Liver (tissue), 9 donors: ENCODE measurements around the gene LPP. TPM values are rescaled to one million over a fixed set of nuclear protein-coding genes. Genes with fewer than 3 reads are reported as not detected.

Experiments
- DNase-seq: peaks from one replicate; pipeline ENCODE4 v3.0.0-alpha.2; 2017; ENCODE audit warnings: low spot score
- H3K27ac ChIP-seq, 2 donors: one replicate each; pipeline ENCODE4 v1.7.0; 2013; ENCODE audit warnings: inconsistent platforms in 2 of 2, low read length in 2 of 2, control low read depth in 1 of 2, low read depth in 1 of 2, mild to moderate bottlenecking in 1 of 2
- H3K27me3 ChIP-seq, 4 donors: one replicate each; pipeline versions ENCODE4 v1.6.1 to v1.7.0; 2013; ENCODE audit warnings: low read length in 3 of 4, inconsistent platforms in 1 of 4, mild to moderate bottlenecking in 1 of 4, moderate library complexity in 1 of 4; ENCODE audit not compliant: control insufficient read depth in 4 of 4, insufficient read depth in 4 of 4
- H3K36me3 ChIP-seq, 4 donors: one replicate each; pipeline versions ENCODE4 v1.6.1 to v1.7.0; 2013; ENCODE audit warnings: low read length in 3 of 4, mild to moderate bottlenecking in 3 of 4, low read depth in 1 of 4, moderate library complexity in 1 of 4; ENCODE audit not compliant: control insufficient read depth in 4 of 4, insufficient read depth in 3 of 4
- H3K4me1 ChIP-seq, 4 donors: one replicate each; pipeline versions ENCODE4 v1.6.1 to v1.7.0; 2013; ENCODE audit warnings: low read length in 3 of 4, mild to moderate bottlenecking in 3 of 4, moderate library complexity in 1 of 4; ENCODE audit not compliant: control insufficient read depth in 4 of 4, insufficient read depth in 4 of 4
- H3K4me3 ChIP-seq, 3 donors: one replicate each; pipeline versions ENCODE4 v1.6.1 to v1.7.0; 2013; ENCODE audit warnings: low read length in 3 of 3, control low read depth in 1 of 3, low read depth in 1 of 3, mild to moderate bottlenecking in 1 of 3
- H3K9ac ChIP-seq, 2 donors: one replicate each; pipeline ENCODE4 v1.7.0; 2013; ENCODE audit warnings: low read length in 2 of 2, mild to moderate bottlenecking in 2 of 2, moderate library complexity in 2 of 2, control low read depth in 1 of 2, low read depth in 1 of 2
- H3K9me3 ChIP-seq, 4 donors: one replicate each; pipeline versions ENCODE4 v1.6.1 to v1.7.0; 2013; ENCODE audit warnings: low read length in 3 of 4; ENCODE audit not compliant: control insufficient read depth in 4 of 4
- CTCF ChIP-seq: fragments of 150-350 bp; IDR thresholded peaks from 2 replicates; pipeline ENCODE4 v1.5.1; 2017; ENCODE audit warnings: improper control_type of control experiment, low read depth, low read length; ENCODE audit not compliant: missing input control
- EGR1 ChIP-seq, 2 donors: IDR thresholded peaks; 2 replicates each; pipeline ENCODE4 v1.6.1; 2016 to 2018; ENCODE audit warnings: antibody characterized with exemption in 2 of 2, low read depth in 2 of 2
- FOXA1 ChIP-seq: IDR thresholded peaks from 2 replicates; pipeline ENCODE4 v1.6.1; 2016; ENCODE audit warnings: antibody characterized with exemption
- FOXA2 ChIP-seq: IDR thresholded peaks from 2 replicates; pipeline ENCODE4 v1.6.1; 2016; ENCODE audit warnings: antibody characterized with exemption
- GABPA ChIP-seq, 2 donors: IDR thresholded peaks in 1 of 2; conservative IDR thresholded peaks in 1 of 2; 2 replicates each; pipeline ENCODE4 v1.6.1; 2016; ENCODE audit warnings: antibody characterized with exemption in 2 of 2, mild to moderate bottlenecking in 1 of 2, moderate library complexity in 1 of 2
- HNF4A ChIP-seq, 2 donors: conservative IDR thresholded peaks; 2 replicates each; pipeline ENCODE4 v1.6.1; 2016; ENCODE audit warnings: antibody characterized with exemption in 2 of 2, mild to moderate bottlenecking in 2 of 2
- HNF4G ChIP-seq: IDR thresholded peaks from 2 replicates; pipeline ENCODE4 v1.6.1; 2016; ENCODE audit warnings: antibody characterized with exemption
- JUND ChIP-seq, 2 donors: IDR thresholded peaks; 2 replicates each; pipeline ENCODE4 v1.6.1; 2016; ENCODE audit warnings: antibody characterized with exemption in 2 of 2
- NR2F2 ChIP-seq: IDR thresholded peaks from 2 replicates; pipeline ENCODE4 v1.6.1; 2016; ENCODE audit warnings: antibody characterized with exemption
- RAD21 ChIP-seq, 2 donors: IDR thresholded peaks; 2 replicates each; pipeline ENCODE4 v1.6.1; 2016; ENCODE audit warnings: antibody characterized with exemption in 2 of 2, mild to moderate bottlenecking in 2 of 2
- RXRA ChIP-seq, 2 donors: IDR thresholded peaks; 2 replicates each; pipeline ENCODE4 v1.6.1; 2017 to 2018; ENCODE audit warnings: antibody characterized with exemption in 2 of 2, mild to moderate bottlenecking in 1 of 2
- SP1 ChIP-seq: IDR thresholded peaks from 2 replicates; pipeline ENCODE4 v1.6.1; 2018; ENCODE audit warnings: antibody characterized with exemption, mild to moderate bottlenecking
- TAF1 ChIP-seq: conservative IDR thresholded peaks from 2 replicates; pipeline ENCODE4 v1.6.1; 2016; ENCODE audit warnings: antibody characterized with exemption, mild to moderate bottlenecking
- WGBS: extraction: QIAGEN DNeasy Blood & Tissue Kit; methylation state at CpG from one replicate; pipeline ENCODE4 v1.1.7; 2013; 5-methylcytosine and 5-hydroxymethylcytosine counted together
- polyA plus RNA-seq, 2 donors: library from polyadenylated mRNA; stranded (reverse) in 1 of 2; unstranded in 1 of 2; fragments of 200-250 nt in 1 of 2; fragments of >200 nt in 1 of 2; fragmentation: Nextera tagmentation in 1 of 2; extraction: Ambion mirVana in 1 of 2; gene quantifications; one replicate each; pipeline versions ENCODE4 v1.2.1 to v1.2.3, GENCODE V29; 2013 to 2015
- total RNA-seq, 2 donors: library from RNA; depleted of rRNA; stranded (reverse); fragments of >200 nt; gene quantifications; one replicate each; pipeline ENCODE4 v1.2.3, GENCODE V29; 2014
- TF ChIP-seq, protein P1 (sequence below): IDR thresholded peaks from 2 replicates; pipeline ENCODE4 v1.6.1; 2016; ENCODE audit warnings: antibody characterized with exemption
- TF ChIP-seq, protein P2 (sequence below): IDR thresholded peaks from 2 replicates; pipeline ENCODE4 v1.6.1; 2016; ENCODE audit warnings: antibody characterized with exemption
- TF ChIP-seq, protein P3 (sequence below): IDR thresholded peaks from 2 replicates; pipeline ENCODE4 v1.6.1; 2016; ENCODE audit warnings: antibody characterized with exemption
- TF ChIP-seq, protein P4 (sequence below): IDR thresholded peaks from 2 replicates; pipeline ENCODE4 v1.6.1; 2016; ENCODE audit warnings: antibody characterized with exemption, mild to moderate bottlenecking
- donor health status: healthy.
- donor health status: healthy.
- donor health status: healthy.
- donor health status: healthy.
- donor health status: healthy.

LPP gene
- total and polyA plus RNA-seq, 4 donors: 3.3 to 53.7 (median 28.2) TPM

GRCh38 chr3:188534633-188535032, 380.7 kb downstream of the LPP start:
- WGBS: 97% methylated on average over 1 of the region's 1 CpG
- peaks cover 0 to 6% (median 0%) of the 10 kb centered on the region in 4 donors for H3K4me1 ChIP-seq
- no peak for DNase-seq
- no peak overlapping the region for H3K4me3 ChIP-seq
- no peak overlapping the region for H3K9ac ChIP-seq
- TF ChIP-seq, protein P1, sequence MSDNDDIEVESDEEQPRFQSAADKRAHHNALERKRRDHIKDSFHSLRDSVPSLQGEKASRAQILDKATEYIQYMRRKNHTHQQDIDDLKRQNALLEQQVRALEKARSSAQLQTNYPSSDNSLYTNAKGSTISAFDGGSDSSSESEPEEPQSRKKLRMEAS: no peak
- TF ChIP-seq, protein P2, sequence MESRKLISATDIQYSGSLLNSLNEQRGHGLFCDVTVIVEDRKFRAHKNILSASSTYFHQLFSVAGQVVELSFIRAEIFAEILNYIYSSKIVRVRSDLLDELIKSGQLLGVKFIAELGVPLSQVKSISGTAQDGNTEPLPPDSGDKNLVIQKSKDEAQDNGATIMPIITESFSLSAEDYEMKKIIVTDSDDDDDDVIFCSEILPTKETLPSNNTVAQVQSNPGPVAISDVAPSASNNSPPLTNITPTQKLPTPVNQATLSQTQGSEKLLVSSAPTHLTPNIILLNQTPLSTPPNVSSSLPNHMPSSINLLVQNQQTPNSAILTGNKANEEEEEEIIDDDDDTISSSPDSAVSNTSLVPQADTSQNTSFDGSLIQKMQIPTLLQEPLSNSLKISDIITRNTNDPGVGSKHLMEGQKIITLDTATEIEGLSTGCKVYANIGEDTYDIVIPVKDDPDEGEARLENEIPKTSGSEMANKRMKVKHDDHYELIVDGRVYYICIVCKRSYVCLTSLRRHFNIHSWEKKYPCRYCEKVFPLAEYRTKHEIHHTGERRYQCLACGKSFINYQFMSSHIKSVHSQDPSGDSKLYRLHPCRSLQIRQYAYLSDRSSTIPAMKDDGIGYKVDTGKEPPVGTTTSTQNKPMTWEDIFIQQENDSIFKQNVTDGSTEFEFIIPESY: no peak
- TF ChIP-seq, protein P3, sequence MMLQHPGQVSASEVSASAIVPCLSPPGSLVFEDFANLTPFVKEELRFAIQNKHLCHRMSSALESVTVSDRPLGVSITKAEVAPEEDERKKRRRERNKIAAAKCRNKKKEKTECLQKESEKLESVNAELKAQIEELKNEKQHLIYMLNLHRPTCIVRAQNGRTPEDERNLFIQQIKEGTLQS: no peak
- TF ChIP-seq SP1: no peak
- no peak for TF ChIP-seq JUND (IDR thresholded peaks at IDR 0.05)
- TF ChIP-seq FOXA1: no peak
- no peak for TF ChIP-seq RXRA (IDR thresholded peaks at IDR 0.05)
- TF ChIP-seq HNF4A (conservative IDR thresholded peaks at IDR 0.05): no peak
- no peak for TF ChIP-seq GABPA (IDR thresholded peaks at IDR 0.05 in 1 of 2, conservative IDR thresholded peaks at IDR 0.05 in 1 of 2)
- TF ChIP-seq TAF1: no peak
- no peak for TF ChIP-seq HNF4G
- no peak for TF ChIP-seq CTCF
- no peak for TF ChIP-seq FOXA2
- no peak for TF ChIP-seq NR2F2
- TF ChIP-seq RAD21 (IDR thresholded peaks at IDR 0.05): no peak
- TF ChIP-seq EGR1 (IDR thresholded peaks at IDR 0.05; ENCODE audit: low read depth in 2 of 2): no peak
- no peaks in the 10 kb centered on the region for H3K27me3 ChIP-seq
- no peak overlapping the region for H3K27ac ChIP-seq
- H3K36me3 ChIP-seq: no peaks in the 10 kb centered on the region
- no peaks in the 10 kb centered on the region for H3K9me3 ChIP-seq

DNA sequence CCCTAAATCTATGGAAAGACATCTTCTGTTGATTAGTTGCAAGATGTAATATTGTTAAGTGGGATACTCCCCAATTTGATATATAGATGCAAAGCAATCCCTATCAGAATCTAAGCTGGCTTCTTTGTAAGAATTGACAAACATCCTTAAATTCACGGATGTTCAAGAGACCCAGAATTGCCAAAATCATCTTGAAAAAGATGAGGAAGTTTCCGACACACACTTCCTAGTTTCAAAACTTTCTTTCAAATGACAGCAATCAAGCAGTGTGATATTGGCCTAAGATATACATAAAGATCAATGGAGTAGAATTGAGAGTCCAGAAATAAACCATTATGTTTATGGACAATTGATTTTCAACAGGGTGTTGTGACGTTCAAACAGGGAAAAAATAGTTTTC, 383.6 kb downstream of the LPP start:
- WGBS: 88% methylated on average over 3 of the region's 3 CpGs
- Histone ChIP-seq H3K9ac (no peak overlapping the region), H3K4me3 (no peak overlapping the region), H3K27ac (no peak overlapping the region), H3K9me3 (no peaks in the 10 kb centered on the region), H3K36me3 (no peaks in the 10 kb centered on the region), H3K4me1 (peaks cover 0 to 14% (median 5%) of the 10 kb centered on the region in 4 donors), H3K27me3 (no peaks in the 10 kb centered on the region)
- DNase-seq: no peak
- TF ChIP-seq, protein P2: no peak
- TF ChIP-seq NR2F2: no peak
- no peak for TF ChIP-seq FOXA2
- no peak for TF ChIP-seq HNF4A (conservative IDR thresholded peaks at IDR 0.05)
- TF ChIP-seq, protein P3: no peak
- no peak for TF ChIP-seq RXRA (IDR thresholded peaks at IDR 0.05)
- TF ChIP-seq JUND (IDR thresholded peaks at IDR 0.05): no peak
- no peak for TF ChIP-seq FOXA1
- no peak for TF ChIP-seq CTCF
- TF ChIP-seq, protein P4, sequence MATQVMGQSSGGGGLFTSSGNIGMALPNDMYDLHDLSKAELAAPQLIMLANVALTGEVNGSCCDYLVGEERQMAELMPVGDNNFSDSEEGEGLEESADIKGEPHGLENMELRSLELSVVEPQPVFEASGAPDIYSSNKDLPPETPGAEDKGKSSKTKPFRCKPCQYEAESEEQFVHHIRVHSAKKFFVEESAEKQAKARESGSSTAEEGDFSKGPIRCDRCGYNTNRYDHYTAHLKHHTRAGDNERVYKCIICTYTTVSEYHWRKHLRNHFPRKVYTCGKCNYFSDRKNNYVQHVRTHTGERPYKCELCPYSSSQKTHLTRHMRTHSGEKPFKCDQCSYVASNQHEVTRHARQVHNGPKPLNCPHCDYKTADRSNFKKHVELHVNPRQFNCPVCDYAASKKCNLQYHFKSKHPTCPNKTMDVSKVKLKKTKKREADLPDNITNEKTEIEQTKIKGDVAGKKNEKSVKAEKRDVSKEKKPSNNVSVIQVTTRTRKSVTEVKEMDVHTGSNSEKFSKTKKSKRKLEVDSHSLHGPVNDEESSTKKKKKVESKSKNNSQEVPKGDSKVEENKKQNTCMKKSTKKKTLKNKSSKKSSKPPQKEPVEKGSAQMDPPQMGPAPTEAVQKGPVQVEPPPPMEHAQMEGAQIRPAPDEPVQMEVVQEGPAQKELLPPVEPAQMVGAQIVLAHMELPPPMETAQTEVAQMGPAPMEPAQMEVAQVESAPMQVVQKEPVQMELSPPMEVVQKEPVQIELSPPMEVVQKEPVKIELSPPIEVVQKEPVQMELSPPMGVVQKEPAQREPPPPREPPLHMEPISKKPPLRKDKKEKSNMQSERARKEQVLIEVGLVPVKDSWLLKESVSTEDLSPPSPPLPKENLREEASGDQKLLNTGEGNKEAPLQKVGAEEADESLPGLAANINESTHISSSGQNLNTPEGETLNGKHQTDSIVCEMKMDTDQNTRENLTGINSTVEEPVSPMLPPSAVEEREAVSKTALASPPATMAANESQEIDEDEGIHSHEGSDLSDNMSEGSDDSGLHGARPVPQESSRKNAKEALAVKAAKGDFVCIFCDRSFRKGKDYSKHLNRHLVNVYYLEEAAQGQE: no peak
- no peak for TF ChIP-seq EGR1 (IDR thresholded peaks at IDR 0.05; ENCODE audit: low read depth in 2 of 2)
- no peak for TF ChIP-seq SP1
- no peak for TF ChIP-seq TAF1
- no peak for TF ChIP-seq HNF4G
- TF ChIP-seq GABPA (IDR thresholded peaks at IDR 0.05 in 1 of 2, conservative IDR thresholded peaks at IDR 0.05 in 1 of 2): no peak
